Stomach (tissue), 9 donors: ENCODE data around the gene MS4A4E. TPM values are rescaled to one million over a fixed set of nuclear protein-coding genes. Genes with fewer than 3 reads are reported as not detected.

ENCODE experiments used
- DNase-seq, 2 donors: peaks; one replicate each; pipeline versions ENCODE4 v3.0.0 to v3.0.0-alpha.2; 2013 to 2019
- H3K27ac ChIP-seq, 5 donors: fragments of 200-600 bp in 4 of 5; sonication (generic) in 4 of 5; one replicate each; pipeline ENCODE4 v1.5.1; 2013 to 2019; ENCODE audit warnings: mild to moderate bottlenecking in 1 of 5, moderate library complexity in 1 of 5
- H3K27me3 ChIP-seq, 3 donors: fragments of 200-600 bp; sonication (generic); one replicate each; pipeline ENCODE4 v1.5.1; 2017 to 2019; ENCODE audit warnings: mixed run types in 1 of 3
- H3K36me3 ChIP-seq, 4 donors: fragments of 200-600 bp; sonication (generic); 1 replicate in 3 of 4; 2 replicates in 1 of 4; pipeline ENCODE4 v1.5.1; 2016 to 2019
- H3K4me1 ChIP-seq, 4 donors: fragments of 200-600 bp; sonication (generic); one replicate each; pipeline ENCODE4 v1.5.1; 2016 to 2019
- H3K4me3 ChIP-seq, 4 donors: fragments of 200-600 bp; sonication (generic) in 3 of 4; one replicate each; pipeline ENCODE4 v1.5.1; 2016 to 2019; ENCODE audit warnings: mild to moderate bottlenecking in 1 of 4
- H3K9me3 ChIP-seq, 4 donors: fragments of 200-600 bp; sonication (generic); one replicate each; pipeline ENCODE4 v1.5.1; 2016 to 2019
- CTCF ChIP-seq, 7 experiments: fragments of 450-650 bp in 4 of 7; fragments of 200-600 bp in 3 of 7; sonication (generic) in 3 of 7; IDR thresholded peaks; one replicate each; pipeline ENCODE4 v1.5.1; 2016 to 2019; ENCODE audit warnings: antibody characterized with exemption in 7 of 7, control low read depth in 2 of 7, mild to moderate bottlenecking in 1 of 7
- EP300 ChIP-seq: sonication (generic); formaldehyde crosslinking; IDR thresholded peaks from one replicate; pipeline ENCODE4 v1.6.1; 2017; ENCODE audit warnings: antibody characterized with exemption
- POLR2A ChIP-seq, 4 donors: fragments of 450-650 bp; IDR thresholded peaks; one replicate each; pipeline ENCODE4 v1.6.1; 2016; ENCODE audit warnings: antibody characterized with exemption in 4 of 4, control low read depth in 2 of 4, mild to moderate bottlenecking in 1 of 4, moderate library complexity in 1 of 4
- POLR2AphosphoS5 ChIP-seq, 3 donors: sonication (generic); formaldehyde crosslinking; IDR thresholded peaks; one replicate each; pipeline ENCODE4 v1.6.1; 2016; ENCODE audit warnings: antibody characterized with exemption in 3 of 3
- WGBS, 5 donors: extraction: QIAGEN DNeasy Blood & Tissue Kit in 3 of 5; methylation state at CpG; one replicate each; pipeline versions ENCODE4 v1.1.5 to v1.1.7; 2013 to 2018; 5-methylcytosine and 5-hydroxymethylcytosine counted together
- intact Hi-C: fragments of 100-400 bp; cut with DNase I; formaldehyde crosslinking; loops from one replicate; pipeline ENCODE4 v1.15.1; 2023; ENCODE audit warnings: low total_unique reads
- polyA plus RNA-seq, 3 donors: library from polyadenylated mRNA; stranded (reverse); fragments of 200-250 nt; gene quantifications; one replicate each; pipeline ENCODE4 v1.2.3, GENCODE V29; 2013
- total RNA-seq, 5 donors: library from RNA; depleted of rRNA; stranded (reverse); fragments of >200 nt; gene quantifications; one replicate each; pipeline versions ENCODE4 v1.1.0 to v1.2.3, GENCODE V29; 2014 to 2016
- donor health status: healthy with polysubstance abuse.
- donor health status: Bipolar disorder and iron deficiency.
- donor health status: healthy.

Gene MS4A4E
- total and polyA plus RNA-seq, 8 donors, result 0.25 to 16.2 (median 1.8) TPM; not detected in 2

GRCh38 chr11:60282286-60282685 is 39.3 kb upstream of the MS4A4E start:
- Histone ChIP-seq H3K36me3 (no peaks in the 10 kb centered on the region), H3K4me1 (no peaks in the 10 kb centered on the region), H3K4me3 (no peak overlapping the region), H3K27me3 (no peaks in the 10 kb centered on the region), H3K9me3 (no peaks in the 10 kb centered on the region), H3K27ac (peak overlapping the region in 3 of 5 donors; percentile 15 to 45 (median 39))
- TF ChIP-seq EP300 (no peak), POLR2AphosphoS5 (IDR thresholded peaks at IDR 0.05) (no peak), POLR2A (IDR thresholded peaks at IDR 0.05) (no peak), CTCF (IDR thresholded peaks at IDR 0.05) (no peak)
- intact Hi-C loops, result no loop called here
- WGBS, 5 donors, result 75 to 86% (median 77%) methylated on average over 2 of the region's 2 CpGs
- DNase-seq, result no peak

GRCh38 chr11:60281485-60281884 is 38.5 kb upstream of the MS4A4E start:
- no peak for DNase-seq
- Histone ChIP-seq H3K36me3 (no peaks in the 10 kb centered on the region), H3K4me1 (no peaks in the 10 kb centered on the region), H3K27me3 (no peaks in the 10 kb centered on the region), H3K9me3 (no peaks in the 10 kb centered on the region), H3K27ac (peak overlapping the region in 2 of 5 donors; percentile 39 to 45), H3K4me3 (peak overlapping the region in 1 of 4 donors; percentile 0)
- WGBS, 5 donors, result 35 to 71% (median 55%) methylated on average over 2 of the region's 2 CpGs
- intact Hi-C loops, result no loop called here
- TF ChIP-seq EP300, result no peak
- TF ChIP-seq POLR2AphosphoS5 (IDR thresholded peaks at IDR 0.05), result no peak
- TF ChIP-seq CTCF (IDR thresholded peaks at IDR 0.05), result no peak
- TF ChIP-seq POLR2A (IDR thresholded peaks at IDR 0.05), result no peak

GRCh38 chr11:60280412-60280811 is 37.5 kb upstream of the MS4A4E start, which contains the start of gene MS4A4A:
TSS of gene MS4A4A (plus strand) at chr11:60280666. CDS start at chr11:60280676, 10 bp downstream.
- Histone ChIP-seq H3K4me3 (peak within 1 kb of the TSS in 2 of 4 donors; percentile 0 to 9), H3K9me3 (no peaks in the 10 kb centered on the region), H3K27me3 (no peaks in the 10 kb centered on the region), H3K4me1 (no peaks in the 10 kb centered on the region), H3K27ac (peak within 1 kb of the TSS in 2 of 5 donors; percentile 39 to 45), H3K36me3 (no peaks in the 10 kb centered on the region)
- TF ChIP-seq CTCF (IDR thresholded peaks at IDR 0.05), result no peak
- no peak for TF ChIP-seq EP300
- TF ChIP-seq POLR2A (IDR thresholded peaks at IDR 0.05), result no peak
- TF ChIP-seq POLR2AphosphoS5 (IDR thresholded peaks at IDR 0.05), result no peak
- 72 to 89% (median 76%) methylated on average over 3 of the region's 3 CpGs for WGBS, 5 donors
- DNase-seq, result peak in 1 of 2 donors; percentile 21
- intact Hi-C loops, result no loop called here

GRCh38 chr11:60274416-60274815 is 31.5 kb upstream of the MS4A4E start:
- Histone ChIP-seq H3K9me3 (peaks cover 3 to 12% (median 7%) of the 10 kb centered on the region in 4 donors), H3K27me3 (no peaks in the 10 kb centered on the region), H3K27ac (no peak overlapping the region), H3K36me3 (no peaks in the 10 kb centered on the region), H3K4me1 (no peaks in the 10 kb centered on the region), H3K4me3 (no peak overlapping the region)
- DNase-seq, result no peak
- TF ChIP-seq EP300, result no peak
- intact Hi-C loops, result no loop called here

- intact Hi-C loops, result no loop called here
- H3K9me3 ChIP-seq, result peaks cover 3 to 8% (median 7%) of the 10 kb centered on the region in 4 donors
- H3K27ac ChIP-seq, result no peak overlapping the region
- H3K27me3 ChIP-seq, result peaks cover 0 to 6% (median 0%) of the 10 kb centered on the region in 3 donors
- TF ChIP-seq POLR2A (IDR thresholded peaks at IDR 0.05) (no peak), POLR2AphosphoS5 (IDR thresholded peaks at IDR 0.05) (no peak), CTCF (IDR thresholded peaks at IDR 0.05) (peak in 5 of 7 experiments; percentile 23 to 67 (median 58)), EP300 (no peak)
- DNase-seq, result peak in 1 of 2 donors; percentile 55
- 24 to 27% (median 24%) methylated on average over 4 of the region's 4 CpGs for WGBS, 5 donors
- no peak overlapping the region for H3K4me3 ChIP-seq
- H3K36me3 ChIP-seq, result no peaks in the 10 kb centered on the region
- no peaks in the 10 kb centered on the region for H3K4me1 ChIP-seq
These were observed 22.7 kb upstream of the MS4A4E start for GRCh38 chr11:60265373-60266214.
